Activated T-helper 1 cell treated with Interleukin-2 at 50 U/mL for 16 hours (primary cell): ENCODE data around the gene SV2C.
"Not testable (repeated sequence)": the region's sequence is repeated elsewhere in the genome, so short reads cannot be mapped to it uniquely, and the experiment has no call there.

Source experiments
- DNase-seq: peaks from one replicate; pipeline ENCODE4 v3.0.0-alpha.2; 2020; ENCODE audit warnings: low read depth

SV2C gene

DNA sequence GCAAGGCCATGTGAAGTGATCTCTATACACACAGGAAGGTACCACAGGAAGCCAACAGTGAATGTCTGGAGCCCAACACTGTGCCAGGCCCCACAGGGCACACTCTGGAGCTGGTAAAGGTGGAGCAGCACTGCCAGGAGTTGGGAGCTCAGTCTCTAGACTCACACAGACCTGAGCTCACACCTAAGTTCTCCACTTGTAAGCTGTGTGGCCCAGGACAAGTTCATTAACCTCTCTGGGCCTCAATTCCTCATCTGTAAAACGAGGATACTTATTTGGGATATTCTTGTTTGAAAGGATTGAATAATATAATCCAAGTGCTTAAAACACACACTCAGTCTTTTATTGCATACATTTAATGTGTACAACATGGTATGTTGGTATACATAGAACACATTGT lies 259.3 kb downstream of the SV2C start:
- no peak for DNase-seq

DNA sequence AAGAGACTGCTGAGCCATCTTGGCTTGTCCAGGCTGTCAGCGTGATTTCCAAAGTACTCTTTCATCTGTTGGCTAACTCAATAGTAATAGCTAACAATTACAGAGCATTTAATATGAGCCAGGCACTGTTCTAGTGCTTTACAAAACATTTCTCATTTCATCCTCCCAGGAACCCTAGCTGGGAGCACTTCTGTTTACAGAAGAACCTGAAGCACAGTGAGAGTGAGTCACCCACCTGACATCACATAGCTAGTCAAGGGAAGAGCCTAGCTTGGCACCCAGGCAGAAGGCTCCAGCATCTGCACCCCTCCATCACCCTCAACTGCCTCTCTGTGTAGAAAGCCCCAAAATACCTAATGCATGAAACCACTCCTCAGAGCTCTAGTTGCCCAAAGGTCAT lies 262.4 kb downstream of the SV2C start:
- DNase-seq, result no peak

DNA sequence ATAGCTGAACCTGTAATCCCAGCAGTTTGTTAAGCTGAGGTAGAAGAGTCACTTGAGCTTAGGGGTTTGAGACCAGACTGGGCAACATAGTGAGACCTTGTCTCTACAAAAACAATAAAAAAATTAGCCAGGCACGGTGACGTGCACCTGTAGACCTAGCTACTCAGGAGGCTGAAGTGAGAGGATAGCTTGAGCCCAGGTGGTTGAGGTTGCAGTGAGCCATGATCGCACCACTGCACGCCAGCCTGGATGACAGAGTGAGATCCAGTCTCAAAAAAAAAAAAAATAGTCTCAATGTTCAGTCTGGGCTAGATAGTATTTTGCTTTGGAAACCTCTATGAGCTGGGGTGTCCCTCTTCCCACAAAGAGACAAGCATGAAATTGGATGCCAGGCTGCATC lies 268.0 kb downstream of the SV2C start:
- no peak for DNase-seq

DNA sequence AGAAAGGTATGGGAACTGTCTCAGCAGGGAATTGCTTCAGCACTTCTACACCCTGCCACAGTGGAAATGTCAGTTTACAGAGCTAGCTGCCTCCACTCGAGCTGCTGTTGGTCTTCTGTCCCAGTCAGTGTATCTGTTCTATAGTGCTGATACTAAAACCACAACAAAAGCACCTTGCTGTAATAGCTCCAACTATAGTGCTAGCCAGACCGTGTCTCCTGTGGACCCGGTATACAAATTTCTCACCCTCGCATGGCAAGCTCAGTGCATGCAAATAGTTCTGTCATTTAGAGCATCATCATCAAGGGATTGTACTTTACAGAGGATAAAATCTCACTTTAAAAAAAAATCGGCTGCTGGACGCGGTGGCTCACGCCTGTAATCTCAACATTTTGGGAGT lies 268.4 kb downstream of the SV2C start:
- no peak for DNase-seq

DNA sequence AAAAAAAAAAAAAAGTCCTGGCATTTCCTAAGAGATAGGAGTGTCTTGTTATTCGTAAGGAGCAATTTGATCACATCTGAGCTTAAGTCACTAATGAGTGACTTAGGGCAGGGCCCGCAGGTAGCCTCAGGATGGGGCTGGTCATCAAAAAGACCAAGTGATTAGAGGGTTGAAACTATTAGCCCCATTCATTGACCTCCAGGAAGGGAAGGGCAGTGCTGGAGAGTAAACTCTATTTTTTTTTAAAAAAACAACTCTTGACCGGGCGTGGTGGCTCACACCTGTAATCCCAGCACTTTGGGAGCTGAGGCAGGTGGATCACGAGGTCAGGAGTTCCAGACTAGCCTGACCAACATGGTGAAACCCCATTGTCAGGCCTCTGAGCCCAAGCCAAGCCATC lies 273.7 kb downstream of the SV2C start:
- DNase-seq, result no peak

DNA sequence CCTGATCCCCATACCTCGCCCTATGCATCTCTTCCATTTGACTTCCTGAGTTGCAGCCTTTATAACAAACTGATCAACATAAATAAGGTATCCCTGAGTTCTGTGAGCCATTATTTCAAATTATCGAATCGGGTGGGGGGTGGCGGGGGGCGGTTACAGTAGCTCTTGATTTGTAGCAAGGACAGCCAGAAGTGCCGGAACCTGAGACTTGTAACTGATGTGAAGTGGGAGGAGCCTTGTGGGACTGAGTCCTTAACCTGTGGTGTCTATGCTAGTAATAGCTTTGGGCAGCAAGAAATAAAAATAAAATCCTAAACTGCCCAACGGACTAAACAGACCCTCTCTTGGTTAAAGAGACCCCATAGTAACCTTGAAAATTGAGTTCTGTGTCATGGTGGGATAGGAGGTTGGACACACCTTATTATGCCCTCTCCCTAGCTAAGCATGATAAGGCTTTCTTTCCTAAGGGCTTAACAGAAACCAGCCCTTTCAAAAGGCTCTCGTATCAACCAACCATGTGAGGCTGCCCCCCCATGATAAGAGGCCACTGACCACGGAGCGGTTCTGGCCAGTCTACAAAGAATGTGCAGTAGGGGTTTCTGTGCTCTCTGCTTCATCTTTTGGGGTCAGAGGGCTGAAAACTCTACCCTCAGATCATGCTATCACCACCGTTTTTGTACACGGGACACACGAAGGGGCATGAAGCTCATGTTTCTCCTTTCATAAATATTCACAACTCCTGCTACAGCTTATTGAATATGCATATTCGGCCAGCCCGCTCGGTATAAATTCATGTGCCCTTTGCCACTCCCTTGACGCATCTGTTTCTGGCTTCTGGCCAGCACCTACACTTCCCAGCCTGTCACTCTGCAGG lies 280.4 kb downstream of the SV2C start:
- DNase-seq, result no peak

DNA sequence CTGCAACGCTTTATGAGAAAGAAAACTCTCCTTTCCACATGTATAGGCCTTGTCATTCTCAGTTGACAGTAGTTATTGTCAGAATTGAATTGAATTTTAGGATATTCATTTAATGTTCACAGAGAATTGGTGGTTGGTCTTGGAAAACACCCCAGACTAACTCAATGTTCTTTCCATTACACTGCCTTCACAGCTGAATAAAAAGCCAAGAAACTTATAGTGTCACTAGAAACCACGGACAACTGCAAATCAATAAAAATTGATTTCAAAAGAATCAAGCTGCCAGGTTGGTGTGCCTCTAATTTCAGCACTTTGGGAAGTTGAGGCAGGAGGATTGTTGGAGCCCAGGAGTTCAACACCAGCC lies 281.0 kb downstream of the SV2C start:
- no peak for DNase-seq

DNA sequence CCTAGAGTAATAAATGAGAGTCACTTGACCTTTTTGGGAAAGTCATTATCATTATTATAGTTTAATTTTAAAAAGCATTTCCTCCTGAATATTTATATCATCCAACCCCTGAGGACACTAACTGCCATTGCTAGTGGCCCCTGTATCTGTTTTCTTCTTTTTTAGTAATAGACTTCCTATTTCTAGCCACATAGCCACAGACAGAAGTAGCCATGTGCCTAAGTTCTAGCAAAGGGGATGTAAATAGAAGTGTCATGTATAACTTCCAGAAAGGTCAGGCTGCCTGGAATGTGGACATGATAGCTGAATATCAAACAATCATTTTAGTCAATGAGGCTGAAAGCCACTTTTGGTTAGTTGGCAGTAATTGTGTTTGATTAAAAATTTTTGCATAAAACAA lies 282.4 kb downstream of the SV2C start:
- DNase-seq, result no peak

DNA sequence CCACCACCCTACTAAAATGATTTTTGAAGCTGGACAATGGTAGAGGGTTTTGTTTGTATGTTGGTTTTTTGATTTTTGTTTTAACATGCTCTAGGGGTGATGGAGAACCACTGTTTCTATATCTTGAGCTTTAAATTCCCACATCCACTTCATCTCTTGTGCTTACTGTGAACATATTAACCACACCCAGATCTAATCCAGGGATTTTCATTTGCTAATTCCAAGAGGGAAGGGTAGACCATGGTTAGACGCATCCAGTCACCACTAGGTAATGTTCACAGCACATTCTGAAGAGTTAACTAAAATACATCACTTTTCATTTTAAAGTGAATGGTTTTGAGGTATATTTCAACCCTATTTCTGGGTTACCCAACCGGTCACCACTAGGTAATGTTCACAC lies 283.4 kb downstream of the SV2C start:
- no peak for DNase-seq

DNA sequence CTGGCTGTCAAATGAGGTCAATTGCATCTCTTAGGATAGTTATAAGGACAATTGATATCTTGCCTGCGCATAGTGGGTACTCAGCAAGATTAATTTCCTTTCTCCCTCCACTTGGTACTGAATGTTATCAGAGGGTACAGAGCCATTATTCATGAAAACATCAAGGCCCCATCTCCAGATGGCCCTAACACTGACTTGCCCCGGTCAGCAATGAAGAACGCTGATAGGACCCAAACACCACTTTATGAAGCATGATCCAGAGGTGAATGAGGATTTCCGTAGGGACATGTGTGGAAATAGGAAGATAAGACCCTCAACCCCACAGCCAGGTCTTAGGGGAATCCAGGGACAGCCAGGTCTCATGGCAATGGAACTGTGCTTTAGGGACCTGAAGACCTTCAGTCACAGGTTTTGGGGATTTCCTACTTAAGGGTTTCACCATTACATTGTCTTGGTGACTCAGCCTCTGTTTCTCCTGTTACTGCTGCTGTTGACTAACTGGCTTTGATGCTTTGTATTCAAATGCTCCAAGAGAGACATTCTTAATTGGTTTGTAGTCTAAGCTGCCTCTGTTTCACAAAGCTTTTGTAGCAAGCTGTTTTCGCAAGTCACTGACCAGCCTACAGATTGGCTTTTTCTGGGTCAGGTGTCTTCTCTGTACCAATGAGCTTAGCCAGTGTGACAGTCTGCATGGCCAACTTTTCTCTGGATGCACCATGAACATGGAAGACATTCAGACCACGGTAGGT lies 284.6 kb downstream of the SV2C start:
- no peak for DNase-seq

DNA sequence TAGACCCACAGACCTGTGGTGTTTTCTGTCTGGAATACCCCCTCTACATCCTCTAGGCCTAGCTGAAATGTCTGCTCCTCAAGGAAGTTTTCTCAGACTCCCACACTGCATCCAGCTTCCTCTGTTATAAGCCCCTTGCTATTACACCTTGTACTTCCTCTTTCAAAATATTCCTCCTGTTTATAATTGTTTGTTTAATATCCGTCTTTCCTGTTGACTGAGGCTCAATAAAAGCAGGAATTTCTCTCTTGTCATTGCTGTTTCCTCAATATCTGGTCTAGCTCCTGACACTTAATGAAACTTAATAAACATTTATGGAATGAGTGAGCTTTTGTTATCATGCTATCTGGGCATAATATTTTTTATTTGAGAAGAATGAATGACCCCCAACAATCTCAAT lies 285.8 kb downstream of the SV2C start:
- no peak for DNase-seq

DNA sequence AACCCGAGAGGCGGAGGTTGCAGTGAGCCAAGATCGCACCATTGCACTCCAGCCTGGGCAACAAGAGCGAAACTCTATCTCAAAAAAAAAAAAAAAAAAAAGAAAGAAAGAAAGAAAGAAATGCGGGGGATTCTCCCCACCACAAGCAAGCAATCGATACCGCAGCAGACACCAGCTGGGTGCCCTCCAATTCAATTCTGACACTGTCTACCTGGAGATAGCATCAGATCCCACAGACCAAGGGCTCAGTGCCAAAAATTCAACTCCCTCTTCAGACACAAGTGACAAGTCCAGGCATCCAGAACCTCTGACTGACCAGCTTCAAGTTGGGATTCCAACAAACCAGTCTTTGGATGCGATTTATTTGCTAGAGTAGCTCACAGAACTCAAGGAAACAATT lies 286.5 kb downstream of the SV2C start:
- DNase-seq, result not testable (repeated sequence)

DNA sequence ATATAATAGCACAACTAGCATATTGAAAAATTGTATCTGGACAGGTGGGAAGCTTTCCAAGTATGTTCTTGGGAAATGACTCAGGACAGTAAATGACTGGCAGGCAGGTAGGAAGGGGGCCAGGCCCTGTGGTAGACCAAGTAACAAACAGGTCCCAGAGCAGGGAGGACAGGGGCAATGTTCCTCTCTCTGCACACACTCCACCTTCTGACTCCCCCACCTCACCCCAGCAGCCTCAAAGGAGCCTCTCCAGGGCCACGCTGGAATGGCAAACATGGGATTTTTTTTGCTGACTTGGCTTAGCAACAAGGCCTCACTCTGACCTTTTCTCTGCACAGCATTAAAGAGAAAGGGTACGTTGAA lies 288.8 kb downstream of the SV2C start:
- no peak for DNase-seq

DNA sequence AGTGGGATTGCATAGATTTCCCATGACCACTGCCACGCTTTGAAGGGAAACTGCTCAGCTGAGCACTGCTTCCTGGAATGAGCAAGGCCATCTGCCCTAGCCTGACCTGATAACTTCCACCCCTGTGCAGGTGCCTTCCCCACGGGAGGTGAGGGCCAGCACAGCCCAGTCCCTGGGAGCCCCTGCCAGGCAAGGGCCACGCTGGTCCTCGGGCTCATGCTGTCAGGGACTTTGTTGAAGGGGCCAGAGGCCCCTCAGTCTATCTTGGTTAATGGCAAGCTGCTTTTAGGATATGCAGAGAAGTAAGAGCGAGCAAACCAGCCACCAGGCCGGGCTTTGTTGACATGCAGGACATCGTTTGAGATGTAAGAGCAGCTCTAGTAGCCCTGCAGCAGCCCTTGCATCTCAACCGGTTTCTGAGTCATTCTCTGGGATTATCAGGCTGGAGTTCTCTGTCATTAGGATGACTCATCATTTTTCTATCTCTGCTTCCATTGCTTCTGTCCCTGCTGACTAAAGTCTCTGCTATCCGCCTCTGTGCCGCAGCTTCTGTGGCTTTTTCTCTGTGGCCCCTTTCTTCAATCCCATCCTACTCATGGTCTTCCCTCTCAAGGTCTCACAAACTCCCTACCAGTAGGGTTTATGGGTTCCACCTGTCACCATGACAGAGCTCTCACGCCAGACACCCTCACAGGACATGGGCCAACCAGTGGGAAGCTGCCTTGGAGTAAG lies 289.3 kb downstream of the SV2C start:
- no peak for DNase-seq

DNA sequence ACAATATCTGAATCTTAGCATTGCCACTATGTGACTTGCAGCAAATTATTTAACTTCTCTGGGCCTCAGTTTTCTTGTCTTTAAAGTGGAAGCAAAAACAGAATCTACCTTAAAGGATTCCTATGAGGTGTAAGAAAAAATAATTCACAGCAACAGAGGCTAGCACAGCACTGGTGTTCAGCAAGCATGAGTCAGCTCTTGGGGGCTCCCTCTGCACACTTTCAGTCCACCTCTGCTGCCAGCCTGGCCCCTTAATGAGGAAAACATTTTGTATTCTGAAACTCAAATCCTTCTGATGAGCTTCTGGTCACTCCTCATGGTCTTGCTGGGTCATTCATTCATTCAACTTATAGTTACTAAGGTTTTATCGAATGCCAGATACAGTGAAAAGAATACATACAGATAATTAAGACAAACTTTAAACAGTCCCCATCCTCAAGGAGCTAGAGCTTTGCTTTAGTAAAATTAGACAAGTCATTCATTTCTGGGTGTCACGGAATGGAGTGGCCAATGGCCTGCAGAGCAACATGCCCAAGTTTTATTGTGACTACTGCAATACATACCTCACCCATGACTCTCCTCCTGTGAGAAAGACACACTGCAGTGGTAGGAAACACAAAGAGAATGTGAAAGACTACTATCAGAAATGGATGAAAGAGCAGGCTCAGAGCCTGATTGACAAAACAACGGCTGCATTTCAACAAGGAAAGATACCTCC lies 293.1 kb downstream of the SV2C start:
- DNase-seq, result no peak

DNA sequence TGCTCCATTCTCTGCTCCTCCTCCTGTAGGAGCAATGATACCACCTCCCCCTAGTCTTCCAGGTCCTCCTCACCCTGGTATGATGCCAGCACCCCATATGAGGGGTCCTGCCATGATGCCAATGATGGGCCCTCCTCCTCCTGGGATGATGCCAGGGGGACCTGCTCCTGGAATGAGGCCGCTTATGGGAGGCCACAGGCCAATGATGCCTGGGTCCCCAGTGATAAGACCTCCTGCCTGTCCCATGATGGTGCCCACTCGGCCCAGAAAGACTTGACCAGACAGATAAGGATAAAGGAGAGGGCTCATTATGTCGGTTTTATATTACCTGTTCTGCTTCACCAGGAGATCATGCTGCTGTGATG lies 293.7 kb downstream of the SV2C start:
- no peak for DNase-seq

DNA sequence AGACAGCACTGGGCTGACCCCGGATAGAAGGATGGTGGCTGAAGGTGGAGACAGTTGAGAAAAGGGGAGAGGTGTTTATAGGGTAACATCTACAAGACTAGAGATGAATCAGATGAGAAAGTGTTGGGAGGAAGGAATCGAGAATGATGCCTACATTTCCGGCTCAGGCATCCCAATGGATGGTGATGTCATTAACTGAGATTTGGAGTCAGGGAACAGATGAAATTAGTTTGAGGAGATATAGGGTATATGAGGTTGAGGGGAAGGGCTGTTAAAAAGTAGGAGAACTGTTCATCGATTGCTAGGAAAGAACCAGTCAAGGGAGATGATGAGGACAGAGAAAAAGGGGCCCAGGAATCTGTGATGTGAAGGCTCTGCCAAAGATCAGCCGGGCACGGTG lies 295.2 kb downstream of the SV2C start:
- no peak for DNase-seq

DNA sequence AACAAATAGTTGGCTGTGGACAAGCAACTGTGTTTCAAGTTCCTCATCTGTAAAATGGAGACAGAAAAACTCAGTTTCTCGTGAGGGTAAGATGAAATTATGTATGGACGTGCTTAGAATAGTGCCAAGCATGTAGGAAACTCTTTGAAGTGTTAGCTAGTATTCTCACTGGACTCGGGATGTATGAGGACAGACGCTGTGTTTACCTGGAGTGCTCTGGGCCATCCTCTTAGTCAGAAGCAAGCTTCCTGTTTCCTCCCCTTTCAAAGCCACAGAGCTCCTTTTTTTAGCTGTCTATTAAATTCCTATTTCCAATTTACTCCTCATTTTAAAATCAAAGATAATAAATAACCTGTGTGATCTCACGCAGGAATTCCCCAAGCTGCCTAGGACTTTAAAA lies 296.1 kb downstream of the SV2C start:
- DNase-seq, result no peak

DNA sequence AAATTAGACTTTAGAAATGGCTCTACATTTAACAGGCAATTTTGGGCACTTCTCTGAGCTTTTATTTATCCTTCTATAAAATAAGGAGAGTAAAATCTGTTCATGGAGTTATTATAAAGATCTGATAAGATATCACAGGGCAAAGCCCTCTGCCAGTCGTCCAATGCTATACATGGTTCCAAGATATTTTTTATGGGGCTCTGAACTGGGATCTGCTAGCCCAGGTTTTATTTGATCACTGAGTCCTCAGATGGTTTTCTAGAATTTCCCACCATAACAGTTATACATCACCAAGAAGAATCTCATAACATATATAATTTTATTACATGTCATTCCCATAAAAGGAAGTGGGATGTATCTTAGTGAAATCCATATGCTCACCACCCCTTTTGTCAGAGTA lies 296.7 kb downstream of the SV2C start:
- DNase-seq, result no peak

DNA sequence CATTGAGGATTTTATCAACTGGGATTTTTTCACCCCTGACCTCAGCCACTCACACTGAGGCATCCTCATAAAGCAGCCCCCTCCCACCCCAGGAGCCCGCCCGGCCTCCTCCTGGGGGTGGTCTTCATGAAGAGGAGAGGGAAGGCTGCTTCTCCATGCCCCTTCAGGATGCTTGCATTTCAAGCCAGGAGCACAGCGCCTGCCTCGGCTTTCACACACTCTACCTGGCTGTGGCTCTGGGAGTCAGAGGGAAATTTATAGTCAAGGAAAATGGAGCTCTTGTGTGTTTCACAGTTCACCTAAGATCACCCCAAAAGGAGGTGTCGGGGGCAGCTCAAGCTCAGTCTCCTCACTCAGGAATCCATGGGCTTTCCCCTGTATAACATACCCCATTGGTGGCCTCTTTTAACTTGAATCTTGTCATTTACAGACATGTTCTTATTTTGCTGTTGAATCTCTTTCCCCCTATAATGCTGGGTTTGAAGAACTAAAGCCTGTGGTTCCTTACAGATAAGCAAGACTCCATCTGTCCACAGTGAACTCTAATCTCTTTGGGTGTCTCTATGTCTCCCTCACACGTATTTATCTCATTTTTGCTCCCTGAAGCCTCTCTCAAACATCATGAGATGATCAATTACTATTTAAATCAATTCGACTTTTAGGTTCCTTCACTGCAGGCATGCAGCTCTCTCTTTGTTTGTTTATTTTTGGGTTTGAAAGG lies 297.3 kb downstream of the SV2C start:
- no peak for DNase-seq

DNA sequence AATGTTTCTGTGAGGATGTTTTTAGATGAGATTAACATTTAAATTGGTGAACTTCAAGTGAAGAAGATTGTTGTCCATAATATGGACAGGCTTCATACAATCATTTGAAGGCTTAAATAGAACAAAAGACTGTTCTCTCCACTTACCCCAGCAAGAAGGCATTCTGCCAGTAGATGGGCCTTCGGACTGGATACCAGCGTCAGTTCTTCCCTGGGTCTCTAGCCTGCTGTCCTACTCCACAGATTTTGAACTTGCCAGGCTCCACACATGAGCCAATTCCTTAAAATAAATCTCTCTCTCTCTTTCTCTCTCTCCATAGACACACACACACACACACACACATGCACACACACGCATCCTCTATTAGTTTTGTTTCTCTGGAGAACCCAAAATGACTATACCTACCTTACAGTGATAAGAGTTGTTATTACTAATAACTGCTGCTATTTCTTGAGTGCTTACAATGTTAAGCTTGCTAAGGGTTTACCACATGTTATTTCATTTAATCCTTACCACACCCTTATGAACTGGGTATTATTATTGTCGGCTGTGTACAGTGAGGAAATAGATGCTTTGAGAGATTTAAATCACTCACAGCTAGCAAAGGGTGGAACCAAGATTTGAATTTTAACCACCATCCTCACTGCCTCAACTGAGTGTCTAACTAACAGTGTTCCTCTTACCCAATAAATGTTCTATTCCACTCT lies 300.1 kb downstream of the SV2C start:
- no peak for DNase-seq
